IPS-11a (cell line): Measurements from ENCODE around the gene NMNAT1.
"Not testable (repeated sequence)": the region's sequence is repeated elsewhere in the genome, so short reads cannot be mapped to it uniquely, and the experiment has no call there.

Experiments
- H3K4me3 ChIP-seq: one replicate; pipeline ENCODE4 v1.5.1; 2013; ENCODE audit warnings: low read depth, low read length, control low read depth

The NMNAT1 gene

GRCh38 chr1:9917901-9918300 is 25.4 kb upstream of the NMNAT1 start:
- H3K4me3 ChIP-seq: no peak overlapping the region

- H3K4me3 ChIP-seq: no peak overlapping the region
Observed at GRCh38 chr1:9920606-9921005, 22.7 kb upstream of the NMNAT1 start.

GRCh38 chr1:9922342-9922741 is 20.9 kb upstream of the NMNAT1 start:
- H3K4me3 ChIP-seq: no peak overlapping the region

GRCh38 chr1:9927259-9927658 is 16.0 kb upstream of the NMNAT1 start:
- H3K4me3 ChIP-seq: no peak overlapping the region

- H3K4me3 ChIP-seq: no peak overlapping the region
Observed at GRCh38 chr1:9929431-9930385, 13.6 kb upstream of the NMNAT1 start.

- H3K4me3 ChIP-seq: peak overlapping the region; percentile 91
Observed at GRCh38 chr1:9942399-9942938, 806 bp upstream of the NMNAT1 start.

- H3K4me3 ChIP-seq: no peak overlapping the region
Observed at GRCh38 chr1:9946315-9946714, 3.0 kb downstream of the NMNAT1 start.

- no peak overlapping the region for H3K4me3 ChIP-seq
Observed at GRCh38 chr1:9957726-9958125, 14.5 kb downstream of the NMNAT1 start.

GRCh38 chr1:9960011-9960410 is 16.7 kb downstream of the NMNAT1 start:
- no peak overlapping the region for H3K4me3 ChIP-seq

GRCh38 chr1:9960706-9961562 is 17.7 kb downstream of the NMNAT1 start:
- no peak overlapping the region for H3K4me3 ChIP-seq

GRCh38 chr1:9984253-9984652 is 41.0 kb downstream of the NMNAT1 start:
- no peak overlapping the region for H3K4me3 ChIP-seq

GRCh38 chr1:9985001-9985400 is 41.7 kb downstream of the NMNAT1 start:
- H3K4me3 ChIP-seq: no peak overlapping the region

- no peak overlapping the region for H3K4me3 ChIP-seq
Observed at GRCh38 chr1:9989773-9990172, 46.5 kb downstream of the NMNAT1 start.

GRCh38 chr1:9990944-9991343 is 47.7 kb downstream of the NMNAT1 start:
- no peak overlapping the region for H3K4me3 ChIP-seq

GRCh38 chr1:9992910-9993309 is 49.6 kb downstream of the NMNAT1 start:
- H3K4me3 ChIP-seq: no peak overlapping the region

GRCh38 chr1:9993561-9994075 is 50.3 kb downstream of the NMNAT1 start:
- H3K4me3 ChIP-seq: no peak overlapping the region

- H3K4me3 ChIP-seq: peak within 1 kb of the TSS; percentile 41
Observed at GRCh38 chr1:9996624-9997582, 53.6 kb downstream of the NMNAT1 start, which contains the start of gene RBP7. Gene RBP7 (plus strand): TSS chr1:9997228. CDS start chr1:9997259, 31 bp downstream.

- no peak overlapping the region for H3K4me3 ChIP-seq
Observed at GRCh38 chr1:10001016-10001665, 57.9 kb downstream of the NMNAT1 start.

GRCh38 chr1:10005248-10005647 is 62.0 kb downstream of the NMNAT1 start:
- H3K4me3 ChIP-seq: not testable (repeated sequence)
